Transverse colon (tissue), 4 donors: ENCODE data around the gene GLYATL1. TPM values are rescaled to one million over a fixed set of nuclear protein-coding genes. Genes with fewer than 3 reads are reported as not detected.

ENCODE experiments used
- DNase-seq: peaks from one replicate; pipeline ENCODE4 v3.0.0-alpha.2; 2019
- H3K27ac ChIP-seq, 4 donors: fragments of 200-600 bp; sonication (generic); 2 replicates each; pipeline ENCODE4 v1.5.1; 2016 to 2018; ENCODE audit warnings: inconsistent platforms in 4 of 4
- H3K27me3 ChIP-seq: fragments of 200-600 bp; sonication (generic); 2 replicates; pipeline ENCODE4 v1.5.1; 2017; ENCODE audit warnings: inconsistent platforms
- H3K36me3 ChIP-seq, 4 donors: fragments of 200-600 bp; sonication (generic); 2 replicates each; pipeline ENCODE4 v1.5.1; 2017 to 2019; ENCODE audit warnings: inconsistent platforms in 4 of 4
- H3K4me1 ChIP-seq, 4 donors: fragments of 200-600 bp; sonication (generic); 2 replicates each; pipeline ENCODE4 v1.5.1; 2017 to 2020; ENCODE audit warnings: inconsistent platforms in 4 of 4
- H3K4me3 ChIP-seq, 4 donors: fragments of 200-600 bp; sonication (generic); 1 replicate in 1 of 4; 2 replicates in 3 of 4; pipeline versions ENCODE4 v1.5.1 to v1.6.1; 2017 to 2019; ENCODE audit warnings: inconsistent platforms in 4 of 4
- H3K9me3 ChIP-seq, 2 donors: fragments of 200-600 bp; sonication (generic); 2 replicates each; pipeline ENCODE4 v1.5.1; 2017 to 2019; ENCODE audit warnings: inconsistent platforms in 2 of 2
- EP300 ChIP-seq: sonication (generic); formaldehyde crosslinking; IDR thresholded peaks from one replicate; pipeline ENCODE4 v1.6.1; 2017; ENCODE audit warnings: antibody characterized with exemption, low read depth
- POLR2A ChIP-seq: fragments of 450-650 bp; IDR thresholded peaks from one replicate; pipeline ENCODE4 v1.6.1; 2016; ENCODE audit warnings: antibody characterized with exemption, mild to moderate bottlenecking, moderate library complexity
- POLR2AphosphoS5 ChIP-seq, 3 donors: sonication (generic); formaldehyde crosslinking; IDR thresholded peaks; one replicate each; pipeline ENCODE4 v1.6.1; 2016; ENCODE audit warnings: antibody characterized with exemption in 3 of 3
- WGBS, 2 donors: methylation state at CpG; one replicate each; pipeline ENCODE4 v1.1.5; 2018; ENCODE audit warnings: low coverage in 1 of 2; 5-methylcytosine and 5-hydroxymethylcytosine counted together
- in situ Hi-C, 4 donors: fragments of 200-750 bp; cut with MboI; loops; one replicate each; pipeline versions ENCODE4 v1.15.0 to v1.15.1; 2017; ENCODE audit warnings: low sequenced_read_pairs in 3 of 4, low pct_ligation_motif_present in 1 of 4, low pct_unique_long_range_greater_than_20kb in 1 of 4
- intact Hi-C: fragments of 100-400 bp; cut with DNase I; formaldehyde crosslinking; loops from one replicate; pipeline ENCODE4 v1.15.1; 2023; ENCODE audit warnings: low total_unique reads
- total RNA-seq, 4 donors: library from RNA; depleted of rRNA; stranded (reverse); fragments of >200 nt; gene quantifications; one replicate each; pipeline ENCODE4 v1.1.0, GENCODE V29; 2016
- TF ChIP-seq, protein P1 (sequence below), 5 experiments: fragments of 200-600 bp in 3 of 5; fragments of 450-650 bp in 2 of 5; sonication (generic) in 3 of 5; IDR thresholded peaks; 1 replicate in 2 of 5; 2 replicates in 3 of 5; pipeline ENCODE4 v1.5.1; 2016 to 2017; ENCODE audit warnings: antibody characterized with exemption in 5 of 5, inconsistent platforms in 3 of 5, mild to moderate bottlenecking in 2 of 5, moderate library complexity in 1 of 5

GLYATL1 gene
- total RNA-seq, 4 donors from 2014 or later: 2.0 TPM; not detected in 3

DNA sequence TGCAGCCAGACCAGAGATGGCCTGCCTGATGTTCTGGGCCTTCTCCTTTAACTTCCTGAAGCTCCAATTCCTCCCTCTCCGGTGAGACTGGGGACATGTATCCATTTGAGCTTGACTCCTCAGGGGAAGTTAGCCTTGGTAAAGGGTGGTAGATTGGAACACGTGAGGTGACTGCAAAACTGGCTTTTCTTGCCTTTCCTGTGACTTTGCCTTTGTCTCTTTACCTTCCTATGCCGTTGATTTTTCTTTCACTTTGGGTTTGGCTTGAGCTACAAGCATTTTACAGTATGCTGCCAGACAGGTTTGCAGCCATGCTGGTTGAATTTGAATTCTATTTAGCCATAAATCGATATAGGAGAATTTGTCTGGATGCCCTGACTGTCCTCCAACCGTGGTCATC, 16.8 kb upstream of the GLYATL1 start:
- Histone ChIP-seq H3K36me3 (no peaks in the 10 kb centered on the region), H3K4me3 (no peak overlapping the region), H3K4me1 (peaks cover 4 to 43% (median 21%) of the 10 kb centered on the region in 4 donors), H3K27me3 (no peaks in the 10 kb centered on the region), H3K27ac (peak overlapping the region in 2 of 4 donors; percentile 14 to 22), H3K9me3 (peaks cover 5 to 7% of the 10 kb centered on the region in 2 donors)
- TF ChIP-seq EP300 (no peak), POLR2A (no peak), POLR2AphosphoS5 (IDR thresholded peaks at IDR 0.05) (no peak)
- TF ChIP-seq, protein P1, sequence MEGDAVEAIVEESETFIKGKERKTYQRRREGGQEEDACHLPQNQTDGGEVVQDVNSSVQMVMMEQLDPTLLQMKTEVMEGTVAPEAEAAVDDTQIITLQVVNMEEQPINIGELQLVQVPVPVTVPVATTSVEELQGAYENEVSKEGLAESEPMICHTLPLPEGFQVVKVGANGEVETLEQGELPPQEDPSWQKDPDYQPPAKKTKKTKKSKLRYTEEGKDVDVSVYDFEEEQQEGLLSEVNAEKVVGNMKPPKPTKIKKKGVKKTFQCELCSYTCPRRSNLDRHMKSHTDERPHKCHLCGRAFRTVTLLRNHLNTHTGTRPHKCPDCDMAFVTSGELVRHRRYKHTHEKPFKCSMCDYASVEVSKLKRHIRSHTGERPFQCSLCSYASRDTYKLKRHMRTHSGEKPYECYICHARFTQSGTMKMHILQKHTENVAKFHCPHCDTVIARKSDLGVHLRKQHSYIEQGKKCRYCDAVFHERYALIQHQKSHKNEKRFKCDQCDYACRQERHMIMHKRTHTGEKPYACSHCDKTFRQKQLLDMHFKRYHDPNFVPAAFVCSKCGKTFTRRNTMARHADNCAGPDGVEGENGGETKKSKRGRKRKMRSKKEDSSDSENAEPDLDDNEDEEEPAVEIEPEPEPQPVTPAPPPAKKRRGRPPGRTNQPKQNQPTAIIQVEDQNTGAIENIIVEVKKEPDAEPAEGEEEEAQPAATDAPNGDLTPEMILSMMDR (IDR thresholded peaks at IDR 0.05): no peak
- intact Hi-C loops (no loop called here), in situ Hi-C loops (loop anchor here in 3 of 4 donors (25.0 kb wide), 1 partner anchor 260 kb away; no protein-coding TSS in a partner anchor)
- DNase-seq: no peak
- 31 to 39% methylated on average over 2 to 5 of the region's 5 CpGs for WGBS, 2 donors

DNA sequence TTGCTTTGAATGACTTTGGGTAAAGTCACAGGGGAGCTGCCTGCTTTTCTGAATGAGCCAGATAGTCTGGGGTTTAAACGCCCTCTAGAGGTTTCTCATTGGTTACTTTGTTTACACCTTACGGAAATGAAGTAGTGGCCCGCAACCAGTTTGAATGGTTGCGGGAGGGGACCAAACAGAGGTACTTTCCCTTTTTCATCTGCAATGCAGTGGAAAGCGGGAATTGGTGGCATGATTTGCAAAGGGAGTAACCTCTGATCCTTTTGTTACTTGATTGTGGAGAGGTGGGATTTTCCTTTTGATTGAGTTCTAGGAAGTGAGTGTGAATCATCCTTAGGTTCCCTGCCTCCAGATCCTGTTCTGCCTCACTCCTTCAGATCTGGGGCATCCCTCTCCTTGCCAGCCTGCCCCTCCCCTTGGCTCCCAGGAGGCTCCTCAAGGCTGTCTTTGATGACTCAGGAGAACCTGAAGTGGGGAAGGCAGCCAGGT, 15.9 kb upstream of the GLYATL1 start:
- TF ChIP-seq EP300: no peak
- TF ChIP-seq POLR2A: no peak
- TF ChIP-seq, protein P1 (IDR thresholded peaks at IDR 0.05): peak in 3 of 5 experiments; percentile 13 to 21 (median 18)
- Histone ChIP-seq H3K27ac (no peak overlapping the region), H3K9me3 (no peaks in the 10 kb centered on the region), H3K36me3 (no peaks in the 10 kb centered on the region), H3K4me3 (no peak overlapping the region), H3K4me1 (peaks cover 6 to 52% (median 28%) of the 10 kb centered on the region in 4 donors), H3K27me3 (no peaks in the 10 kb centered on the region)
- in situ Hi-C loops: loop anchor here in 3 of 4 donors (25.0 kb wide), 1 partner anchor 261 kb away; no protein-coding TSS in a partner anchor
- DNase-seq: peak; percentile 21
- intact Hi-C loops: no loop called here
- 0% methylated on average over 1 to 5 of the region's 5 CpGs for WGBS, 2 donors

DNA sequence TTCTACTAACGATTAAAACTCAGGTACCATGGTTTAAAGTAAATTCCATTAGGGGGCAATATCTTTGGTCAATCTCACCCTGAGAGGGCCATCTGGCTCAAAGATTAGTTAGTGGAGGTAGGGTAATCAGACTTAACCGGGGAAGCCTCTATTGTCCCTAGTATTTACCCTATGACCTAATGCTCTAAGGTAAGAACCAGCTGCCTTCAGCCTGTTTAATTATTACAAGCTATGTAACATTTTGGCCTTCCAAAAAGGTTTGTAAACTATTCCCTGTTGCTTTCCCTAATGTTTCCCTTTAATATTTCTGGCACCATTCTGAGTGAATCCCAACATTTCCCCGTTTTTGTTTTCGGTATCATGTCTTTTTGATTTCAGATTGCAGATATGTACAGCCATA, 15.1 kb upstream of the GLYATL1 start:
- WGBS, 2 donors: 55 to 59% methylated on average over 3 to 4 of the region's 4 CpGs
- peaks cover 6 to 55% (median 29%) of the 10 kb centered on the region in 4 donors for H3K4me1 ChIP-seq
- TF ChIP-seq EP300: no peak
- no peak for TF ChIP-seq POLR2A
- no peak for TF ChIP-seq POLR2AphosphoS5 (IDR thresholded peaks at IDR 0.05)
- TF ChIP-seq, protein P1 (IDR thresholded peaks at IDR 0.05): no peak
- no peaks in the 10 kb centered on the region for H3K36me3 ChIP-seq
- no peaks in the 10 kb centered on the region for H3K9me3 ChIP-seq
- no peak for DNase-seq
- H3K27ac ChIP-seq: no peak overlapping the region
- peaks cover under 1% of the 10 kb centered on the region for H3K27me3 ChIP-seq
- no peak overlapping the region for H3K4me3 ChIP-seq
- in situ Hi-C loops: loop anchor here in 3 of 4 donors (25.0 kb wide), 1 partner anchor 262 kb away; no protein-coding TSS in a partner anchor
- intact Hi-C loops: no loop called here

DNA sequence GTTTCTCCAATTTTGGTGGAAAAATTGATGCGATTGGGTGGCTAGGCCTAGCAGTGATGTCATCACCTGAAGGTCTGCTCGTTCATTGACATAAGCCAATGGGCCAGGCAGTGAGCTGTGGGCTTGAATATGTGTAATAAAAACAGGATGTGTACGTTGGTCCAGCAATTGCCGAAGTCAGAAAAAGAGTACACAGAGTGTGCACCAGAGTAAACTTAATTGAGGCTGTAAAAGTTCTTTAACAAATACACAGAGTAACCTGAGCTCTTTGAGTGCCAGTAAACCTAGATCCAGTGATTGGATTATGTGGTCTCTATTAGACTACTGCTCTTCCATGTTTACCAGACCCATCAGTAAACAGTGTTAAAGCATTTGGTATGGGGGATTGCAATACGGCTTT, 13.0 kb upstream of the GLYATL1 start:
- H3K27ac ChIP-seq: peak overlapping the region in 1 of 4 donors; percentile 2
- H3K27me3 ChIP-seq: peaks cover 6% of the 10 kb centered on the region
- in situ Hi-C loops (no loop called here), intact Hi-C loops (no loop called here)
- H3K4me1 ChIP-seq: peaks cover 6 to 48% (median 29%) of the 10 kb centered on the region in 4 donors
- 32 to 38% methylated on average over 5 of the region's 5 CpGs for WGBS, 2 donors
- H3K4me3 ChIP-seq: no peak overlapping the region
- no peaks in the 10 kb centered on the region for H3K36me3 ChIP-seq
- TF ChIP-seq POLR2A (no peak), POLR2AphosphoS5 (IDR thresholded peaks at IDR 0.05) (no peak), EP300 (no peak)
- TF ChIP-seq, protein P1 (IDR thresholded peaks at IDR 0.05): no peak
- H3K9me3 ChIP-seq: no peaks in the 10 kb centered on the region
- DNase-seq: no peak
